ENCODE results near the gene LDLRAP1. TPM values are rescaled to one million over a fixed set of nuclear protein-coding genes. Genes with fewer than 3 reads are reported as not detected.
A peak's percentile ranks its signal among the peaks of the same experiment; 100 is the strongest.

LDLRAP1 gene
- total RNA-seq, 2 experiments from 2014 or later, result 11.9 to 14.8 TPM

GRCh38 chr1:25609921-25610320 is 66.5 kb downstream of the LDLRAP1 start:
- POLR2A ChIA-PET, result no interaction called here

GRCh38 chr1:25610822-25611630 is 67.6 kb downstream of the LDLRAP1 start:
- POLR2A ChIA-PET, result no interaction called here
- CTCF ChIA-PET, result interaction anchor here (1.3 to 3.9 kb wide), 4 partner anchors 8 to 198 kb away, joined by 6 to 33 read pairs (median 21); no protein-coding TSS in a partner anchor
- Mint-ChIP-seq H3K4me3 (no peak overlapping the region), H3K4me1 (ENCODE audit: low read depth) (peaks cover 25% of the 10 kb centered on the region), H3K9me3 (no peaks in the 10 kb centered on the region), H3K27me3 (peaks cover 9% of the 10 kb centered on the region), H3K27ac (no peak overlapping the region), H3K36me3 (no peaks in the 10 kb centered on the region)
- DNase-seq, result peak; percentile 22
- intact Hi-C loops (cut with micrococcal nuclease), result loop anchor here (1.0 kb wide), 1 partner anchor 186 kb away; no protein-coding TSS in a partner anchor

More at GRCh38 chr1:25609921-25610320, 66.5 kb downstream of the LDLRAP1 start:
- DNase-seq, result no peak
- Mint-ChIP-seq H3K27ac (no peak overlapping the region), H3K9me3 (no peaks in the 10 kb centered on the region), H3K27me3 (peaks cover 4% of the 10 kb centered on the region), H3K36me3 (no peaks in the 10 kb centered on the region), H3K4me1 (ENCODE audit: low read depth) (peaks cover 14% of the 10 kb centered on the region), H3K4me3 (no peak overlapping the region)
- CTCF ChIA-PET, result interaction anchor here (1.2 to 3.9 kb wide), 9 partner anchors 9 to 200 kb away, joined by 3 to 33 read pairs (median 18); no protein-coding TSS in a partner anchor
- intact Hi-C loops (cut with micrococcal nuclease), result loop anchor here (5.0 kb wide), 1 partner anchor 68 kb away; the partner anchor contains the start of gene LDLRAP1

- Mint-ChIP-seq H3K36me3 (no peaks in the 10 kb centered on the region), H3K4me1 (ENCODE audit: low read depth) (peaks cover 25% of the 10 kb centered on the region), H3K27me3 (peaks cover 9% of the 10 kb centered on the region), H3K9me3 (no peaks in the 10 kb centered on the region), H3K27ac (no peak overlapping the region), H3K4me3 (no peak overlapping the region)
- ChIA-PET POLR2A (interaction anchor here (0.6 kb wide), 1 partner anchor 316 kb away, joined by 4 read pairs; no protein-coding TSS in a partner anchor), CTCF (interaction anchor here (0.8 to 3.9 kb wide), 5 partner anchors 8 to 197 kb away, joined by 3 to 24 read pairs (median 6); no protein-coding TSS in a partner anchor)
- DNase-seq, result no peak
- intact Hi-C loops (cut with micrococcal nuclease), result loop anchor here (1.0 kb wide), 1 partner anchor 185 kb away; no protein-coding TSS in a partner anchor
Observed at GRCh38 chr1:25611843-25612242, 68.4 kb downstream of the LDLRAP1 start.

GRCh38 chr1:25612421-25612820 is 69.0 kb downstream of the LDLRAP1 start:
- Mint-ChIP-seq H3K9me3 (no peaks in the 10 kb centered on the region), H3K27me3 (peaks cover 9% of the 10 kb centered on the region), H3K4me3 (no peak overlapping the region), H3K36me3 (no peaks in the 10 kb centered on the region), H3K4me1 (ENCODE audit: low read depth) (peaks cover 25% of the 10 kb centered on the region), H3K27ac (no peak overlapping the region)
- intact Hi-C loops (cut with micrococcal nuclease), result no loop called here
- ChIA-PET CTCF (interaction anchor here (0.8 to 1.3 kb wide), 3 partner anchors 40 to 196 kb away, joined by 3 to 6 read pairs (median 3); no protein-coding TSS in a partner anchor), POLR2A (interaction anchor here (0.6 kb wide), 1 partner anchor 316 kb away, joined by 4 read pairs; no protein-coding TSS in a partner anchor)
- no peak for DNase-seq

GRCh38 chr1:25613091-25613490 is 69.7 kb downstream of the LDLRAP1 start:
- no peak for DNase-seq
- Mint-ChIP-seq H3K9me3 (no peaks in the 10 kb centered on the region), H3K4me1 (ENCODE audit: low read depth) (peaks cover 25% of the 10 kb centered on the region), H3K36me3 (no peaks in the 10 kb centered on the region), H3K27me3 (peaks cover 9% of the 10 kb centered on the region), H3K27ac (no peak overlapping the region), H3K4me3 (no peak overlapping the region)
- ChIA-PET POLR2A (no interaction called here), CTCF (interaction anchor here (0.6 to 1.0 kb wide), 2 partner anchors 40 to 187 kb away, joined by 3 read pairs; no protein-coding TSS in a partner anchor)
- intact Hi-C loops (cut with micrococcal nuclease), result no loop called here

GRCh38 chr1:25614501-25615171 is 71.2 kb downstream of the LDLRAP1 start:
- no peak for DNase-seq
- CTCF ChIA-PET, result interaction anchor here (0.9 to 1.5 kb wide), 5 partner anchors 62 to 187 kb away, joined by 3 to 6 read pairs (median 4); no protein-coding TSS in a partner anchor
- intact Hi-C loops (cut with micrococcal nuclease), result loop anchor here (5.0 kb wide), 1 partner anchor 83 kb away; no protein-coding TSS in a partner anchor
- peaks cover 37% of the 10 kb centered on the region for H3K4me1 Mint-ChIP-seq (ENCODE audit: low read depth)
- no peak overlapping the region for H3K27ac Mint-ChIP-seq
- no peaks in the 10 kb centered on the region for H3K9me3 Mint-ChIP-seq
- peaks cover 10% of the 10 kb centered on the region for H3K27me3 Mint-ChIP-seq
- POLR2A ChIA-PET, result no interaction called here
- no peaks in the 10 kb centered on the region for H3K36me3 Mint-ChIP-seq
- H3K4me3 Mint-ChIP-seq, result no peak overlapping the region

GRCh38 chr1:25615172-25615541 is 71.8 kb downstream of the LDLRAP1 start:
- H3K27ac Mint-ChIP-seq, result no peak overlapping the region
- ChIA-PET CTCF (interaction anchor here (0.9 to 1.4 kb wide), 3 partner anchors 61 to 186 kb away, joined by 3 to 6 read pairs (median 4); no protein-coding TSS in a partner anchor), POLR2A (no interaction called here)
- peaks cover 9% of the 10 kb centered on the region for H3K27me3 Mint-ChIP-seq
- H3K4me1 Mint-ChIP-seq (ENCODE audit: low read depth), result peaks cover 42% of the 10 kb centered on the region
- no peaks in the 10 kb centered on the region for H3K9me3 Mint-ChIP-seq
- no peaks in the 10 kb centered on the region for H3K36me3 Mint-ChIP-seq
- no peak for DNase-seq
- intact Hi-C loops (cut with micrococcal nuclease), result loop anchor here (5.0 kb wide), 1 partner anchor 82 kb away; no protein-coding TSS in a partner anchor
- H3K4me3 Mint-ChIP-seq, result no peak overlapping the region

GRCh38 chr1:25615563-25616094 is 72.2 kb downstream of the LDLRAP1 start:
- Mint-ChIP-seq H3K27ac (peak overlapping the region; percentile 10), H3K36me3 (no peaks in the 10 kb centered on the region), H3K4me3 (peak overlapping the region; percentile 31), H3K4me1 (ENCODE audit: low read depth) (peaks cover 46% of the 10 kb centered on the region), H3K27me3 (peaks cover 9% of the 10 kb centered on the region), H3K9me3 (no peaks in the 10 kb centered on the region)
- CTCF ChIA-PET, result interaction anchor here (0.8 to 1.4 kb wide), 4 partner anchors 29 to 186 kb away, joined by 3 to 6 read pairs (median 4); no protein-coding TSS in a partner anchor
- no peak for DNase-seq
- intact Hi-C loops (cut with micrococcal nuclease), result loop anchor here (5.0 kb wide), 1 partner anchor 82 kb away; no protein-coding TSS in a partner anchor
- POLR2A ChIA-PET, result no interaction called here

GRCh38 chr1:25616095-25616986 is 72.9 kb downstream of the LDLRAP1 start, which contains the start of gene MAN1C1:
Gene MAN1C1 (plus strand): TSS chr1:25616791. CDS start chr1:25617798, 1,007 bp downstream.
- CTCF ChIA-PET, result interaction anchor here (0.6 to 1.4 kb wide), 5 partner anchors 29 to 180 kb away, joined by 3 to 6 read pairs (median 3); no protein-coding TSS in a partner anchor
- Mint-ChIP-seq H3K4me1 (ENCODE audit: low read depth) (peaks cover 51% of the 10 kb centered on the region), H3K27me3 (peaks cover 12% of the 10 kb centered on the region), H3K4me3 (peak within 1 kb of the TSS; percentile 61), H3K27ac (peak within 1 kb of the TSS; percentile 10), H3K9me3 (no peaks in the 10 kb centered on the region), H3K36me3 (no peaks in the 10 kb centered on the region)
- intact Hi-C loops (cut with micrococcal nuclease), result loop anchor here (5.0 kb wide), 1 partner anchor 81 kb away; no protein-coding TSS in a partner anchor
- POLR2A ChIA-PET, result no interaction called here
- DNase-seq, result peak; percentile 81

- peak; percentile 24 for DNase-seq
- H3K36me3 Mint-ChIP-seq, result no peaks in the 10 kb centered on the region
- H3K4me1 Mint-ChIP-seq (ENCODE audit: low read depth), result peaks cover 59% of the 10 kb centered on the region
- intact Hi-C loops (cut with micrococcal nuclease), result loop anchor here (5.0 kb wide), 1 partner anchor 80 kb away; no protein-coding TSS in a partner anchor
- POLR2A ChIA-PET, result no interaction called here
- H3K27ac Mint-ChIP-seq, result no peak overlapping the region
- H3K4me3 Mint-ChIP-seq, result peak overlapping the region; percentile 61
- H3K9me3 Mint-ChIP-seq, result no peaks in the 10 kb centered on the region
- H3K27me3 Mint-ChIP-seq, result peaks cover 12% of the 10 kb centered on the region
- CTCF ChIA-PET, result interaction anchor here (0.6 to 0.8 kb wide), 2 partner anchors 59 to 113 kb away, joined by 3 read pairs; no protein-coding TSS in a partner anchor
Observed at GRCh38 chr1:25616987-25617624, 73.7 kb downstream of the LDLRAP1 start.

All from activated CD4-positive, alpha-beta memory T cell treated with anti-CD3 and anti-CD28 coated beads for 36 hours (primary cell).